WTC11 (cell line): Measurements from ENCODE around the gene MARS1. TPM values are rescaled to one million over a fixed set of nuclear protein-coding genes. Genes with fewer than 3 reads are reported as not detected.

ENCODE experiments used
- ATAC-seq: fragments of 200-7000 bp; cut with Tn5 transposase; 2 replicates; pipeline ENCODE4 v1.10.0; 2021; ENCODE audit warnings: mild to moderate bottlenecking, moderate library complexity
- CTCF ChIA-PET: fragments of 300-600 bp; sonication (Branson Sonifier 250); formaldehyde crosslinking; loops from one replicate; lab custom pipeline; 2021; ENCODE audit warnings: antibody characterized with exemption; lab: Charles Lee
- POLR2A ChIA-PET: fragments of 350-600 bp; sonication (Branson Sonifier 250); formaldehyde crosslinking; loops from one replicate; lab custom pipeline; 2021; ENCODE audit warnings: antibody characterized with exemption; lab: Charles Lee
- DNase-seq: peaks from one replicate; pipeline ENCODE4 v3.0.0; 2021; ENCODE audit warnings: low spot score
- H3K27ac Mint-ChIP-seq: 2 replicates; pipeline ENCODE4 v1.8.0; 2021; ENCODE audit warnings: mixed read lengths
- H3K27me3 Mint-ChIP-seq: 2 replicates; pipeline ENCODE4 v1.8.0; 2021; ENCODE audit warnings: low read depth, mild to moderate bottlenecking, moderate library complexity, mixed read lengths
- H3K36me3 Mint-ChIP-seq: 2 replicates; pipeline ENCODE4 v1.8.0; 2021; ENCODE audit warnings: mixed read lengths
- H3K4me1 Mint-ChIP-seq: 2 replicates; pipeline ENCODE4 v1.8.0; 2022; ENCODE audit warnings: mixed read lengths
- H3K4me3 Mint-ChIP-seq: 2 replicates; pipeline ENCODE4 v1.8.0; 2021; ENCODE audit warnings: mild to moderate bottlenecking, moderate library complexity, mixed read lengths
- H3K9me3 Mint-ChIP-seq: 2 replicates; pipeline ENCODE4 v1.8.0; 2021; ENCODE audit warnings: mixed read lengths
- ATF1 ChIP-seq: sonication (generic); formaldehyde crosslinking; IDR thresholded peaks from 2 replicates; pipeline ENCODE4 v1.8.1; 2023; ENCODE audit warnings: mild to moderate bottlenecking, moderate library complexity, missing genetic modification reagents
- CDX4 ChIP-seq: fragments of 250-450 bp; sonication (Bioruptor Pico); IDR thresholded peaks from 2 replicates; pipeline ENCODE4 v1.9.0; 2021; ENCODE audit warnings: moderate library complexity, mild to moderate bottlenecking, inconsistent platforms, borderline replicate concordance
- CTCF ChIP-seq: fragments of 200-600 bp; IDR thresholded peaks from 2 replicates; pipeline ENCODE4 v1.8.0; 2022; ENCODE audit warnings: antibody characterized with exemption
- E2F4 ChIP-seq: sonication (generic); formaldehyde crosslinking; IDR thresholded peaks from 2 replicates; pipeline ENCODE4 v1.8.1; 2022; ENCODE audit warnings: low read depth, mild to moderate bottlenecking, moderate library complexity, missing genetic modification reagents, borderline replicate concordance
- ERG ChIP-seq: fragments of 250-450 bp; sonication (Bioruptor Pico); IDR thresholded peaks from 2 replicates; pipeline ENCODE4 v1.8.0; 2021; ENCODE audit warnings: mild to moderate bottlenecking
- FOXJ3 ChIP-seq: sonication (generic); formaldehyde crosslinking; IDR thresholded peaks from 2 replicates; pipeline ENCODE4 v1.9.0; 2021; ENCODE audit warnings: missing genetic modification reagents, mild to moderate bottlenecking, borderline replicate concordance
- FOXK1 ChIP-seq: sonication (generic); formaldehyde crosslinking; IDR thresholded peaks from 2 replicates; pipeline ENCODE4 v1.8.0; 2022; ENCODE audit warnings: mild to moderate bottlenecking, moderate library complexity, missing genetic modification reagents
- GABPB1 ChIP-seq: sonication (generic); formaldehyde crosslinking; IDR thresholded peaks from 2 replicates; pipeline ENCODE4 v1.8.1; 2023; ENCODE audit warnings: mild to moderate bottlenecking, missing genetic modification reagents
- KAT7 ChIP-seq: sonication (generic); formaldehyde crosslinking; IDR thresholded peaks from 2 replicates; pipeline ENCODE4 v1.8.1; 2023; ENCODE audit warnings: missing genetic modification reagents, mild to moderate bottlenecking, borderline replicate concordance
- MAX ChIP-seq: sonication (generic); formaldehyde crosslinking; IDR thresholded peaks from 2 replicates; pipeline ENCODE4 v1.8.0; 2022; ENCODE audit warnings: mild to moderate bottlenecking, missing genetic modification reagents
- MLX ChIP-seq: sonication (generic); formaldehyde crosslinking; IDR thresholded peaks from 2 replicates; pipeline ENCODE4 v1.8.1; 2023; ENCODE audit warnings: mild to moderate bottlenecking, missing genetic modification reagents, moderate library complexity
- NFE2L1 ChIP-seq: sonication (generic); formaldehyde crosslinking; IDR thresholded peaks from 2 replicates; pipeline ENCODE4 v1.8.1; 2023; ENCODE audit warnings: missing genetic modification reagents
- NR1H2 ChIP-seq: sonication (generic); formaldehyde crosslinking; IDR thresholded peaks from 2 replicates; pipeline ENCODE4 v1.9.0; 2021; ENCODE audit warnings: mild to moderate bottlenecking, moderate library complexity, missing genetic modification reagents
- SMAD4 ChIP-seq: sonication (generic); formaldehyde crosslinking; IDR thresholded peaks from 2 replicates; pipeline ENCODE4 v1.8.0; 2022; ENCODE audit warnings: mild to moderate bottlenecking, missing genetic modification reagents
- SOX15 ChIP-seq: fragments of 250-450 bp; sonication (Bioruptor Pico); IDR thresholded peaks from 2 replicates; pipeline ENCODE4 v1.9.0; 2021; ENCODE audit warnings: mild to moderate bottlenecking
- USF1 ChIP-seq: sonication (generic); formaldehyde crosslinking; IDR thresholded peaks from 2 replicates; pipeline ENCODE4 v1.8.0; 2022; ENCODE audit warnings: mild to moderate bottlenecking, missing genetic modification reagents
- ZBTB21 ChIP-seq: sonication (generic); formaldehyde crosslinking; IDR thresholded peaks from 2 replicates; pipeline ENCODE4 v1.8.1; 2023; ENCODE audit warnings: mild to moderate bottlenecking, missing genetic modification reagents, borderline replicate concordance
- ZNF138 ChIP-seq: sonication (generic); formaldehyde crosslinking; conservative IDR thresholded peaks from 2 replicates; pipeline ENCODE4 v1.8.1; 2022; ENCODE audit warnings: mild to moderate bottlenecking, moderate library complexity, missing genetic modification reagents
- ZNF396 ChIP-seq: fragments of 250-450 bp; sonication (Bioruptor Pico); IDR thresholded peaks from 2 replicates; pipeline ENCODE4 v1.8.0; 2021; ENCODE audit warnings: mild to moderate bottlenecking, moderate library complexity, borderline replicate concordance
- ZNF416 ChIP-seq: fragments of 250-450 bp; sonication (Bioruptor Pico); IDR thresholded peaks from 2 replicates; pipeline ENCODE4 v1.9.0; 2021; ENCODE audit warnings: mild to moderate bottlenecking, inconsistent platforms
- ZNF532 ChIP-seq: fragments of 250-450 bp; sonication (Bioruptor Pico); IDR thresholded peaks from 2 replicates; pipeline ENCODE4 v1.9.0; 2021; ENCODE audit warnings: mild to moderate bottlenecking, borderline replicate concordance
- ZSCAN18 ChIP-seq: fragments of 250-450 bp; sonication (Bioruptor Pico); IDR thresholded peaks from 2 replicates; pipeline ENCODE4 v2.1.2; 2022; ENCODE audit warnings: mild to moderate bottlenecking, moderate library complexity
- total RNA-seq: library from RNA; stranded (reverse); gene quantifications from 3 replicates; pipeline ENCODE4 v1.2.3, GENCODE V29; 2021

MARS1 gene
- total RNA-seq, 1 experiment from 2014 or later, result 367 TPM

GRCh38 chr12:57516617-57517153, 28.8 kb downstream of the MARS1 start:
- no peaks in the 10 kb centered on the region for H3K9me3 Mint-ChIP-seq
- TF ChIP-seq NFE2L1, result no peak
- no peak for TF ChIP-seq NR1H2 (CRISPR knock-in tag)
- TF ChIP-seq MLX (CRISPR knock-in tag), result no peak
- TF ChIP-seq ZNF416, result no peak
- TF ChIP-seq SMAD4 (CRISPR knock-in tag), result no peak
- no peak for TF ChIP-seq SOX15 (CRISPR knock-in tag)
- no peak for TF ChIP-seq ATF1 (CRISPR knock-in tag)
- no peak for TF ChIP-seq MAX (CRISPR knock-in tag)
- TF ChIP-seq GABPB1 (CRISPR knock-in tag), result no peak
- TF ChIP-seq ZNF138 (CRISPR knock-in tag), result no peak
- no peak for TF ChIP-seq E2F4 (CRISPR knock-in tag)
- no peak for TF ChIP-seq ERG (CRISPR knock-in tag)
- no peak for TF ChIP-seq KAT7
- no peak for TF ChIP-seq ZNF396 (CRISPR knock-in tag)
- TF ChIP-seq ZBTB21 (CRISPR knock-in tag), result no peak
- no peak for TF ChIP-seq ZNF532
- H3K27me3 Mint-ChIP-seq, result peaks cover 3% of the 10 kb centered on the region; the same call in 1 of the 2 replicates
- POLR2A ChIA-PET, result interaction anchor here (0.6 to 1.4 kb wide), 4 partner anchors 13 to 1040 kb away, joined by 3 to 8 read pairs (median 4); partner anchors contain the start of gene DTX3
- peak overlapping the region; percentile 43 for H3K27ac Mint-ChIP-seq
- peaks cover 21% of the 10 kb centered on the region for H3K4me1 Mint-ChIP-seq
- CTCF ChIA-PET, result interaction anchor here (1.4 kb wide), 1 partner anchor 67 kb away, joined by 4 read pairs; no protein-coding TSS in a partner anchor
- H3K4me3 Mint-ChIP-seq, result no peak overlapping the region
- peaks cover 68% of the 10 kb centered on the region for H3K36me3 Mint-ChIP-seq
- no peak for DNase-seq
- no peak for ATAC-seq

GRCh38 chr12:57517187-57517586, 29.3 kb downstream of the MARS1 start:
- POLR2A ChIA-PET, result interaction anchor here (0.6 to 1.4 kb wide), 3 partner anchors 13 to 1040 kb away, joined by 3 to 8 read pairs (median 4); partner anchors contain the start of gene DTX3
- H3K4me3 Mint-ChIP-seq, result no peak overlapping the region
- TF ChIP-seq ZBTB21 (CRISPR knock-in tag) (no peak), ZSCAN18 (CRISPR knock-in tag) (no peak), CTCF (no peak), USF1 (CRISPR knock-in tag) (no peak), FOXJ3 (no peak), CDX4 (CRISPR knock-in tag) (no peak), FOXK1 (no peak)

More at GRCh38 chr12:57517187-57517586, 29.3 kb downstream of the MARS1 start:
- no peak for DNase-seq
- ATAC-seq, result no peak
- CTCF ChIA-PET, result interaction anchor here (1.4 kb wide), 1 partner anchor 66 kb away, joined by 4 read pairs; no protein-coding TSS in a partner anchor
- H3K27ac Mint-ChIP-seq, result peak overlapping the region; percentile 43; the same call in 1 of the 2 replicates
- H3K27me3 Mint-ChIP-seq, result peaks cover 3% of the 10 kb centered on the region; the same call in 1 of the 2 replicates
- no peaks in the 10 kb centered on the region for H3K9me3 Mint-ChIP-seq
- H3K4me1 Mint-ChIP-seq, result peaks cover 26% of the 10 kb centered on the region
- peaks cover 63% of the 10 kb centered on the region for H3K36me3 Mint-ChIP-seq
